Eye (tissue), 1 donor: ENCODE results near the gene SYNE1.
"Not testable (repeated sequence)": the region's sequence is repeated elsewhere in the genome, so short reads cannot be mapped to it uniquely, and the experiment has no call there.

ENCODE experiments used
- DNase-seq: peaks from one replicate; pipeline ENCODE4 v3.0.0-alpha.2; 2015

The SYNE1 gene

GRCh38 chr6:152087096-152087495, 550.1 kb downstream of the SYNE1 start:
- DNase-seq: no peak

- no peak for DNase-seq
Observed at GRCh38 chr6:152086223-152086873, 550.8 kb downstream of the SYNE1 start.

- no peak for DNase-seq
Observed at GRCh38 chr6:152085451-152085921, 551.7 kb downstream of the SYNE1 start.

GRCh38 chr6:152078804-152079203, 558.4 kb downstream of the SYNE1 start:
- DNase-seq: no peak

- no peak for DNase-seq
Observed at GRCh38 chr6:152078001-152078400, 559.2 kb downstream of the SYNE1 start.

GRCh38 chr6:152076242-152076641, 560.9 kb downstream of the SYNE1 start:
- DNase-seq: not testable (repeated sequence)

GRCh38 chr6:152071843-152072242, 565.3 kb downstream of the SYNE1 start:
- DNase-seq: no peak
